IPS DF 4.7 (cell line): ENCODE data around the gene KYAT1.

ENCODE experiments used
- DNase-seq: peaks from one replicate; pipeline ENCODE4 v3.0.0-alpha.2; 2013; ENCODE audit warnings: low spot score; ENCODE audit errors: extremely low read depth

Gene KYAT1

GRCh38 chr9:128785427-128785826 lies 96.3 kb downstream of the KYAT1 start:
- no peak for DNase-seq
